Right atrium auricular region (tissue), 2 donors: ENCODE results near the gene GPNMB. TPM values are rescaled to one million over a fixed set of nuclear protein-coding genes. Genes with fewer than 3 reads are reported as not detected.

Source experiments
- DNase-seq: peaks from one replicate; pipeline ENCODE4 v3.0.0-alpha.2; 2019; ENCODE audit warnings: low spot score
- H3K27ac ChIP-seq, 2 donors: fragments of 200-600 bp; sonication (generic); 1 replicate in 1 of 2; 2 replicates in 1 of 2; pipeline ENCODE4 v1.5.1; 2016 to 2019
- H3K27me3 ChIP-seq, 2 donors: fragments of 200-600 bp; sonication (generic); one replicate each; pipeline versions ENCODE4 v1.5.1 to v1.6.0; 2017 to 2019
- H3K36me3 ChIP-seq: fragments of 200-600 bp; sonication (generic); one replicate; pipeline ENCODE4 v1.5.1; 2016
- H3K4me1 ChIP-seq, 2 donors: fragments of 200-600 bp; sonication (generic); one replicate each; pipeline versions ENCODE4 v1.5.1 to v1.6.0; 2017 to 2019
- H3K4me3 ChIP-seq, 2 donors: fragments of 200-600 bp; sonication (generic); 1 replicate in 1 of 2; 2 replicates in 1 of 2; pipeline ENCODE4 v1.5.1; 2017 to 2019; ENCODE audit warnings: mild to moderate bottlenecking in 1 of 2, moderate library complexity in 1 of 2
- H3K9me3 ChIP-seq, 2 donors: fragments of 200-600 bp; sonication (generic); one replicate each; pipeline ENCODE4 v1.5.1; 2019
- CTCF ChIP-seq, 2 donors: fragments of 200-600 bp; sonication (generic); IDR thresholded peaks; one replicate each; pipeline ENCODE4 v1.5.1; 2019; ENCODE audit warnings: antibody characterized with exemption in 2 of 2
- total RNA-seq, 2 donors: library from RNA; depleted of rRNA; stranded (reverse); fragments of >200 nt; gene quantifications; one replicate each; pipeline ENCODE4 v1.1.0, GENCODE V29; 2016

The GPNMB gene
- total RNA-seq, 2 donors from 2014 or later, result 74.4 to 137 TPM

- Histone ChIP-seq H3K27me3 (no peaks in the 10 kb centered on the region), H3K27ac (no peak overlapping the region), H3K36me3 (no peaks in the 10 kb centered on the region), H3K9me3 (no peaks in the 10 kb centered on the region), H3K4me1 (peaks cover 0 to 17% of the 10 kb centered on the region in 2 donors), H3K4me3 (no peak overlapping the region)
- no peak for DNase-seq
- no peak for TF ChIP-seq CTCF (IDR thresholded peaks at IDR 0.05)
These were observed 48.8 kb downstream of the GPNMB start for GRCh38 chr7:23295401-23295697.

- Histone ChIP-seq H3K4me1 (peaks cover 0 to 42% of the 10 kb centered on the region in 2 donors), H3K36me3 (peaks cover 3% of the 10 kb centered on the region), H3K27me3 (no peaks in the 10 kb centered on the region), H3K27ac (peak overlapping the region; percentile 71 to 80), H3K9me3 (no peaks in the 10 kb centered on the region), H3K4me3 (peak overlapping the region; percentile 68 to 71)
- no peak for TF ChIP-seq CTCF (IDR thresholded peaks at IDR 0.05)
- no peak for DNase-seq
These were observed 51.7 kb downstream of the GPNMB start for GRCh38 chr7:23298141-23298881.

- peaks cover 0 to 44% of the 10 kb centered on the region in 2 donors for H3K4me1 ChIP-seq
- H3K36me3 ChIP-seq, result peaks cover 8% of the 10 kb centered on the region
- H3K27me3 ChIP-seq, result no peaks in the 10 kb centered on the region
- no peak for TF ChIP-seq CTCF (IDR thresholded peaks at IDR 0.05)
- no peaks in the 10 kb centered on the region for H3K9me3 ChIP-seq
- H3K4me3 ChIP-seq, result peak within 1 kb of the TSS; percentile 68 to 71
- peak within 1 kb of the TSS; percentile 71 to 80 for H3K27ac ChIP-seq
- DNase-seq, result peak; percentile 96
These were observed 52.6 kb downstream of the GPNMB start, which contains the start of gene MALSU1 for GRCh38 chr7:23298885-23299769. MALSU1 (plus strand) TSS chr7:23299339; CDS start chr7:23299353, 14 bp downstream.

- Histone ChIP-seq H3K9me3 (no peaks in the 10 kb centered on the region), H3K4me1 (peaks cover 0 to 44% of the 10 kb centered on the region in 2 donors), H3K27me3 (no peaks in the 10 kb centered on the region), H3K36me3 (peaks cover 8% of the 10 kb centered on the region), H3K4me3 (peak overlapping the region; percentile 68 to 71), H3K27ac (peak overlapping the region; percentile 71 to 80)
- no peak for TF ChIP-seq CTCF (IDR thresholded peaks at IDR 0.05)
- DNase-seq, result no peak
These were observed 53.3 kb downstream of the GPNMB start for GRCh38 chr7:23299770-23300300.

GRCh38 chr7:23306936-23307521, 60.5 kb downstream of the GPNMB start:
- Histone ChIP-seq H3K4me1 (peaks cover 0 to 10% of the 10 kb centered on the region in 2 donors), H3K27me3 (no peaks in the 10 kb centered on the region), H3K27ac (no peak overlapping the region), H3K4me3 (no peak overlapping the region), H3K9me3 (no peaks in the 10 kb centered on the region), H3K36me3 (peaks cover 37% of the 10 kb centered on the region)
- DNase-seq, result no peak
- no peak for TF ChIP-seq CTCF (IDR thresholded peaks at IDR 0.05)
